KMS-11 (cell line): ENCODE results near the gene SYT9.

Source experiments
- H2AFZ ChIP-seq: fragments of 200-600 bp; sonication (generic); 2 replicates; pipeline ENCODE4 v1.6.1; 2016; ENCODE audit warnings: antibody characterized with exemption, mixed run types, low read depth
- H3K27ac ChIP-seq: fragments of 200-600 bp; sonication (generic); 2 replicates; pipeline ENCODE4 v1.6.1; 2016; ENCODE audit warnings: mild to moderate bottlenecking, mixed run types
- H3K27me3 ChIP-seq: fragments of 200-600 bp; sonication (generic); 2 replicates; pipeline ENCODE4 v1.6.1; 2017; ENCODE audit warnings: mild to moderate bottlenecking, low read depth, mixed run types, moderate library complexity; ENCODE audit not compliant: insufficient read depth
- H3K36me3 ChIP-seq: fragments of 200-600 bp; sonication (generic); 2 replicates; pipeline ENCODE4 v1.6.1; 2017; ENCODE audit warnings: mild to moderate bottlenecking, mixed run types; ENCODE audit not compliant: insufficient read depth
- H3K4me1 ChIP-seq: fragments of 200-600 bp; sonication (generic); 2 replicates; pipeline ENCODE4 v1.6.1; 2016; ENCODE audit warnings: mild to moderate bottlenecking, low read depth, mixed run types; ENCODE audit not compliant: poor library complexity, severe bottlenecking
- H3K4me2 ChIP-seq: fragments of 200-600 bp; sonication (generic); 2 replicates; pipeline ENCODE4 v1.7.0; 2016; ENCODE audit warnings: mild to moderate bottlenecking, mixed run types
- H3K4me3 ChIP-seq: fragments of 200-600 bp; sonication (generic); IDR thresholded peaks from 2 replicates; pipeline ENCODE4 v1.6.1; 2017; ENCODE audit warnings: low read depth, low read length, mixed read lengths; ENCODE audit not compliant: insufficient read depth
- H3K79me2 ChIP-seq: fragments of 200-600 bp; sonication (generic); 2 replicates; pipeline ENCODE4 v1.6.1; 2016; ENCODE audit warnings: low read depth, mixed run types; ENCODE audit not compliant: insufficient read depth
- H3K9ac ChIP-seq: fragments of 200-600 bp; sonication (generic); 2 replicates; pipeline ENCODE4 v1.6.1; 2016; ENCODE audit warnings: mild to moderate bottlenecking, mixed run types
- H4K20me1 ChIP-seq: fragments of 200-600 bp; sonication (generic); 2 replicates; pipeline ENCODE4 v1.6.1; 2016; ENCODE audit warnings: mild to moderate bottlenecking, mixed run types; ENCODE audit not compliant: insufficient read depth
- CTCF ChIP-seq: fragments of 200-600 bp; sonication (generic); conservative IDR thresholded peaks from 2 replicates; pipeline ENCODE4 v1.6.1; 2017; ENCODE audit warnings: low read depth, mild to moderate bottlenecking, antibody characterized with exemption, low read length, moderate library complexity, mixed read lengths

Gene SYT9

DNA sequence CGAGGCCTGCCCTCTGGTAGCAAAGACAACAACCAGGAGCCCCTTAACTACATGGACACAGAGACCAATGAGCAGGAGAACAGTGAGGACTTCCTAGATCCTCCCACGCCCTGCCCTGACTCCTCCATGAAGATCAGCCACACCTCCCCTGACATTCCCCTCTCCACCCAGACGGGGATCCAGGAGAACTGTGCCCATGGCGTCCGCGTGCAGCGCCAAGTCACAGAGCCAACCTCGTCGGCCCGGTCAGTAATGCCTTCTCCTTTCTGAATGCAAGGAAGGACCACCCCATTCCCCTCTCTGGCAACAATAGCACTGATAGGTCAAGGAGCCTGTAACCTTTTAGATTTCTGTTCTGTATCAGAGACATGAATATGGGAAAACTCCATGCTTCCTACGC lies 51.4 kb downstream of the SYT9 start:
- no peak overlapping the region for H3K4me2 ChIP-seq
- no peak for TF ChIP-seq CTCF
- no peaks in the 10 kb centered on the region for H3K4me1 ChIP-seq
- no peak overlapping the region for H2AFZ ChIP-seq
- H3K27me3 ChIP-seq = no peaks in the 10 kb centered on the region
- H3K36me3 ChIP-seq = no peaks in the 10 kb centered on the region
- no peaks in the 10 kb centered on the region for H3K79me2 ChIP-seq
- no peak overlapping the region for H3K4me3 ChIP-seq
- no peaks in the 10 kb centered on the region for H4K20me1 ChIP-seq
- H3K27ac ChIP-seq = no peak overlapping the region
- no peak overlapping the region for H3K9ac ChIP-seq

DNA sequence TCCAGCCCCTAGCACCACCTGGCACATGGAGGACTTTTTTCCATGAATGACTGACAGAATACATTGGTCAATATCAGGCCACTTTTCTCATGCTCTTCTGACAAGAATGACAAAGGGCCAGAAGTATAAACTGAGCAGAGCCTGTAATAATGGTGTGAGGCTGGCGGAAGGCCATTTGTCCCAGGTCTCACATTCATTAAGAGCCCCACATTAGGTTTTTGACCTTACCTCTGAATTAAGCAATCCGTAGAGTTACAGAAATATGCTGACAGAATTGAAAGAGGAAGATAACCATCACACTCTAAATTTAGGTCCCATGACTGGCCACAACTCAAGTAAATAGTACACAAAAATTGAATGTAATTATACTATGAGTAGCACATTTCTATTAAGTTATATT lies 55.2 kb downstream of the SYT9 start:
- no peaks in the 10 kb centered on the region for H3K4me1 ChIP-seq
- no peaks in the 10 kb centered on the region for H3K27me3 ChIP-seq
- H3K36me3 ChIP-seq = no peaks in the 10 kb centered on the region
- H3K79me2 ChIP-seq = no peaks in the 10 kb centered on the region
- TF ChIP-seq CTCF = no peak
- H3K4me3 ChIP-seq = no peak overlapping the region
- H2AFZ ChIP-seq = no peak overlapping the region
- H4K20me1 ChIP-seq = no peaks in the 10 kb centered on the region
- H3K27ac ChIP-seq = no peak overlapping the region
- no peak overlapping the region for H3K4me2 ChIP-seq
- no peak overlapping the region for H3K9ac ChIP-seq

DNA sequence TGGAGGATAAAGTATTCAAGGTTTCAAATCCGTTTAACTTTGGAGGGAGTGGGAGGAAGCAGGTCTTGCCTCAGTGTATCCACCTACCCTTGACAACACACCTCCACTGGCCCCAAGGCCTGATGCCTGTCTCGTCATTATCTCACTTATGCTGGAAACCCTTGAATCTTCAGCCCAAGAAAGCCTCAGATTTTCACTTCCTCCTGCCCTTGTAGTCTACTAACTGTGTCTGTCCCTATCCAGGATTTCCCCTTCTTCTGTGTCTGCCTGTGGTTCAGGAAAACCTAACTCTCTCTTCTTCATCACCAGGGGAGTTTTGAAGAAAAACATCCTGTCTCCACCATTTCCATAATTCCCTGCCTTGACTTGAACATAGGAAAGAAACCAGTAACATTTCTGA lies 56.1 kb downstream of the SYT9 start:
- H3K27me3 ChIP-seq = no peaks in the 10 kb centered on the region
- no peak overlapping the region for H3K9ac ChIP-seq
- TF ChIP-seq CTCF = no peak
- H3K36me3 ChIP-seq = no peaks in the 10 kb centered on the region
- no peaks in the 10 kb centered on the region for H3K79me2 ChIP-seq
- no peak overlapping the region for H2AFZ ChIP-seq
- H3K4me2 ChIP-seq = no peak overlapping the region
- no peak overlapping the region for H3K4me3 ChIP-seq
- H4K20me1 ChIP-seq = no peaks in the 10 kb centered on the region
- H3K27ac ChIP-seq = no peak overlapping the region
- no peaks in the 10 kb centered on the region for H3K4me1 ChIP-seq

GRCh38 chr11:7311903-7312302 lies 60.2 kb downstream of the SYT9 start:
- H3K27me3 ChIP-seq = no peaks in the 10 kb centered on the region
- no peaks in the 10 kb centered on the region for H3K79me2 ChIP-seq
- H3K36me3 ChIP-seq = no peaks in the 10 kb centered on the region
- no peak overlapping the region for H2AFZ ChIP-seq
- no peaks in the 10 kb centered on the region for H4K20me1 ChIP-seq
- H3K27ac ChIP-seq = no peak overlapping the region
- no peaks in the 10 kb centered on the region for H3K4me1 ChIP-seq
- no peak overlapping the region for H3K9ac ChIP-seq
- no peak overlapping the region for H3K4me3 ChIP-seq
- H3K4me2 ChIP-seq = no peak overlapping the region
- no peak for TF ChIP-seq CTCF
